ENCODE results near the gene PAPPA.

Gene PAPPA

DNA sequence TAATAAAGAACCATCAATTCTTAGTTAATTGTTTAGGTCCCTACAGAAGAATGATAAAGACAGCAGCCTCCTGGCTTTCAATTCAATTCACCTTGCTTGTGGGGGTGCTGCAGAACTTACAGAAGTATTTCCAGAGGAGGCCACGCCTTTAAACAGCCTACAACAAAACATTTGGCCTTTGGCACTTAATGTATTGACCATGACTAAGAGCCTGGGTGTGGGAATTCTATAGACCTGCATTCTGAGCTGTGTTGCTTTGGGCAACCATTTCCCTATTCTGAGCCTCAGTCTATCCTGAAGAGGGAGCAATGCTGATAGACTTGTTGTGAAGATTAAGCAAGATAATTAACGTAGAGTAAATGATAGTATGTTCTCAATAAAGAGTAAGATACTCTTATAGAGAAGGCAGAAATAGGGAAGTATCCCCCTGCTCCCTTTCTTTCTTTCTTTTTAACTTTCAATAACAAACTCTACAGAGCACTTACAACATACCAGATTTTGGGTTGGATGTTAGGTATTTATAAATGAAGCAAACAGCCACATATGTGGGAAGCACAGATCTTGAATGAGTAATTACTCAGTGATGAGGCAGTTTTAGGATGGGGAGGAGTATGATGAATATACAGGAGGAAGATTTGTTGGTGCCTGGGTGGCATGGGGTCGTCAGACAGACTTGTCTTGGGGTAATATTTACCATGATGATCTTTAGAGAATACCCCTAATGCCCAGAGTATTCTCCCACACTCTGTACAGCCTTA, 28.4 kb downstream of the PAPPA start:
- DNase-seq (ENCODE audit: low read depth): no peak

DNA sequence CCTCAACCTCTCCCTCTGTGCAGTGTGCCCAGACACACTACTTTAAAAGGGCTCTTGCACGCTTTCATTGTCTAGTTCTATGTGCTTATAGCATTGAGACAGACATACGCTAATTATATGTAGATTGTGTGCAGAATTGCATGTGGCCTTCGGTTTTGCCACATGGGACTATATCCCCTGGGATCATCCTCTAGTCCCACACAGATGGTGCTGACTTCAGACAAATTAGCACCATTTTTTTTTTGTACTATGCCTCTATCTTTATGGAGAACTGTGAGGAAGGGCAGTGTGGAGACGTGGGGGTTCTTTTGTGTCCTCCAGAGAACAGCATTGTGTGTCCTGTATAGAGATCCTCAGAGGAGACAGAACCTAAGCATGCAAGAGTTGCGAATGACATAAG, 29.3 kb downstream of the PAPPA start:
- DNase-seq (ENCODE audit: low read depth): no peak

DNA sequence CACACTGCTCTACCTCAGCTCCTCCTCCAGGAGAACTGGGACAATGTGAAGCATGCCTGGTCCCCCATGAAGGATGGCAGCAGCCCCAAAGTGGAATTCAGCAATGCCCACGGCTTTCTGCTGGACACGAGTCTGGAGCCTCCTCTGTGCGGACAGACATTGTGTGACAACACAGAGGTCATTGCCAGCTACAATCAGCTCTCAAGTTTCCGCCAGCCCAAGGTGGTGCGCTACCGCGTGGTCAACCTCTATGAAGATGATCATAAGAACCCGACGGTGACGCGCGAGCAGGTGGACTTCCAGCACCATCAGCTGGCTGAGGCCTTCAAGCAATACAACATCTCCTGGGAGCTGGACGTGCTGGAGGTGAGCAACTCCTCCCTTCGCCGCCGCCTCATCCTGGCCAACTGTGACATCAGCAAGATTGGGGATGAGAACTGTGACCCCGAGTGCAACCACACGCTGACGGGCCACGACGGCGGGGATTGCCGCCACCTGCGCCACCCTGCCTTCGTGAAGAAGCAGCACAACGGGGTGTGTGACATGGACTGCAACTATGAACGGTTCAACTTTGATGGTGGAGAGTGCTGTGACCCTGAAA, 34.1 kb downstream of the PAPPA start:
- DNase-seq (ENCODE audit: low read depth): no peak

GRCh38 chr9:116189683-116190082, 36.1 kb downstream of the PAPPA start:
- DNase-seq (ENCODE audit: low read depth): no peak

DNA sequence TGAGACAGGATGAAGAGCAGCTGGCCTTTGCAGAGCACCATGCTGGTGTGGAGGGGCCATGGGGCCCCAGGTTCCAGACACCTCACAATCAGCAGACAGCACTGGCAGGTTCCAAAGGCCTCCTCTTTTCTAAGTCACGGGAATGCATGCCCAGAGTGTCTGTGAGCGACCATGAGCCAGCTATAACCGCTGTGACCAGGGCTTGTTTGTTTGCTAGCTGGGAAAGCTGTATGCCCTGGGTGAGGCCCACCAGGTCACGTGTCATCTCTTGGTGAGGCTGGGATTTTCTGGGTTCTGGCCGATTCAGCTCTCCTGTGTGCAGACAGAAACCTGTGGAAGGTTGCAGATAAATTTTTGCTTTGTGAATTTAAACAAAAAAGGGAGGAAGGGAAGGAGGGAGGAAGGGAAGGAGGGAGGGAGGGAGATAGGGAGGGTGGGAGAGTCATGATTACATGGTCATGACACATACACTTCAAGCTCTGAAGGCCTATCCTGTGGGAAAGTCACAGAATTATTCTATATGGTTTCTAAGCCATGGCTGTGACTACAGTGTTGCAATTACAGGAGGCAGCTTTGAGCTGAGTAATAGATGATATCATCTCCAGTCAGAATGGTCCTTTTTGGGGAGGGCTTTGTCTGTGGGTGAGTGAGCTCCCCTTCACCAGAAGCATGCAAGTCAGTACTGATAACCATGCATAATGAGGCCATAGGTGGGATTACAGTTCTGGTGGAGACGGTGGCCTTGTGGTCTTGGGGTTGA, 37.2 kb downstream of the PAPPA start:
- no peak for DNase-seq (ENCODE audit: low read depth)

- DNase-seq (ENCODE audit: low read depth): no peak
These were observed 38.2 kb downstream of the PAPPA start for GRCh38 chr9:116191576-116192415.

DNA sequence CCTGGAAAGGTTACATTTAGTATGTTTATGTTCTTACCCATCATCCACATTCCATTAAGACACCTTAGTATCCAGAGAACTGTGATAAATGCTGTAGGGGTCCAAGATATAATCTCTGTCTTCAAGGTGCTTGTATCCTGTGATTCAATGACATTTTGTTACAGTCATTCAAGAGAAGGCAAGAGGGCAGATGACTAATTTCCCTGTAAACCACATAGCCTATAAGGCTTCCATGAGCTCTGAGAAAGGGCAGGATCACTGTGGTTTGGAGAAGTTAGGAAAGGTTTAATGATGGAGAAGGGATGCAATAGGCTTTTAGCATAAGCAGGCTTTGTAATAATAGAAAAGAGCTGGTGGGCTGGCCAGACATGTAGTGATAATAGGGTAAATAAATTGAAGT, 40.0 kb downstream of the PAPPA start:
- no peak for DNase-seq (ENCODE audit: low read depth)

- no peak for DNase-seq (ENCODE audit: low read depth)
These were observed 43.2 kb downstream of the PAPPA start for GRCh38 chr9:116196806-116197205.

- no peak for DNase-seq (ENCODE audit: low read depth)
These were observed 44.8 kb downstream of the PAPPA start for GRCh38 chr9:116198344-116198743.

DNA sequence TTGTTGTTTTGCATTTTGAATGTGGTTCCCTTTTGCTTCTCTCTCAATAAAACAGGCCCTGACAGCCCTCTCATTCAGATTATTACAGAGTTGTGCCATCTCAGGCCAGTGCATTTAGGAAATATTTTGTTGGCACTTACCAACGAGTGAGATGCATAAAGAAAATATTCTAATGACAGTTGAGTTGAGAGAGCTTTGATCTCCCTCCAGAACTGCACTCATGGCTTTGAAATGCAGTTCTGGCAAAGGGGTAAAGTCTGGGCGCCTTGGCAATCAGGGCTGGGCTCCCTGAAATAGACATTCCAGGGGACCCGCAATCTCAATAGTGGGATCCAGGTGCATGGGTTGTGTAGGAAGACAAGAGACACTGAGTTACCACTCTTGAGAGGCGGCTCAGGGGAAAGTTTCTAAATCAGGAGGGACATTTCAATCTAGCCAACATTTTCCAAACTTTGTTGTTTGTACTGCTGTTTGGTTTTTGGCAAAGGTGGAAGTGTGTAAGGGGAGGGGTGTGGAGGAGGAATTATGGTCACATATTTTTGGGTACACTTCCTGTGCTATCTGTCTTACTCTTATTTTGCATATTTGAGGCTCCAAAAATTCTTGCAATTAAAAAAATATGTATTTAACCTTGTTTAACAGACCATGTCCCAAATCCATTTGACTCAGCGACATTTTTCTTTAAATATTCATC, 48.8 kb downstream of the PAPPA start:
- no peak for DNase-seq (ENCODE audit: low read depth)

DNA sequence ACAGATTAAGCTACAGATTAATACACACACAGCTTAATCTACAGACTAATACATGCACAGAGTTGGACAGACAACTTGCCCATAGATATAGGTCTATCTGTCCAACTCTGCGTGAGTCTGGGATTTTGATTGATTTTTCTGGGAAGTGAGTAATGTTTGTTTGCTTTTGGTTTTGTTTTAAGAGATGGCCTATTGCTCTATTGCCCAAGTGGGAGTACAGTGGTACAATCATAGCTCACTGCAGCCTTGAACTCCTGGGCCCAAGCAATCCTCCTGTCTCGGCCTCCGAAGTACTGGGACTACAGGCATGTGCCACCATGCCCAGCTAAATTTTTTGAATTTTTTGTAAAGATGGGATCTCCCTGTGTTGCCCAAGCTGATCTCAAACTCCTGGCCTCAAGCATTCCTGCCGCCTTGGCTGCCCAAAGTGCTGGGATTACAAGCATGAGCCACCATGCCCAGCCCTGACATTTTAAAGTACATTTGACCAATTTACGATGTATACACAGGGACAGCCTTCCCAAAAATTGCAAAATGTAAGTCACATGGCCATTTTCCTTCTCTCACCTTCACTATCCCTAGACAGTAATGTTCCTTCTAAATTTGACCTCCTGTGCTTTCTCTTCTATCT, 50.8 kb downstream of the PAPPA start:
- DNase-seq (ENCODE audit: low read depth): no peak

GRCh38 chr9:116207371-116208111, 54.0 kb downstream of the PAPPA start:
- DNase-seq (ENCODE audit: low read depth): no peak

GRCh38 chr9:116208417-116209232, 55.0 kb downstream of the PAPPA start:
- DNase-seq (ENCODE audit: low read depth): no peak

- no peak for DNase-seq (ENCODE audit: low read depth)
These were observed 56.0 kb downstream of the PAPPA start for GRCh38 chr9:116209414-116210116.

GRCh38 chr9:116212986-116213692, 59.5 kb downstream of the PAPPA start:
- DNase-seq (ENCODE audit: low read depth): no peak

GRCh38 chr9:116213693-116214047, 60.1 kb downstream of the PAPPA start:
- DNase-seq (ENCODE audit: low read depth): no peak

DNA sequence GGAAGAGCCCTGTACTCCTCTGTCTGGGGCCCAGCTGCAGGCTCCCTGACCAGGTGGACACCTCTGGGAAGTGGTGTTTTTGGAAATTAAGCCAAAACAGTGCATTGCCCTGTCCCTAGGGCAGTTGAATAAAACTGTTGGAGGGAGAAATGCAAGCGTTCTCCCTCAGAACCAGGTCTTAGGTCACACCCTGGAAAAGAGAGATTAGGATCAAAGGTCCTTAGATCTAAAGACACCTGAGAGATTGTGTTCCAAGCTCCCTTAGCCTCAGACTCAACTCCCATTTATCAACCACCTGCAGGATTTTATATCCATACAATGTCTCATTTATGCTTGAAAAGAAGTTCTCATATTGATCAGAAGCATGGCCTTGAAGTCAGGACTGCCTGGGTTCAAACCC, 64.8 kb downstream of the PAPPA start:
- DNase-seq (ENCODE audit: low read depth): no peak

DNA sequence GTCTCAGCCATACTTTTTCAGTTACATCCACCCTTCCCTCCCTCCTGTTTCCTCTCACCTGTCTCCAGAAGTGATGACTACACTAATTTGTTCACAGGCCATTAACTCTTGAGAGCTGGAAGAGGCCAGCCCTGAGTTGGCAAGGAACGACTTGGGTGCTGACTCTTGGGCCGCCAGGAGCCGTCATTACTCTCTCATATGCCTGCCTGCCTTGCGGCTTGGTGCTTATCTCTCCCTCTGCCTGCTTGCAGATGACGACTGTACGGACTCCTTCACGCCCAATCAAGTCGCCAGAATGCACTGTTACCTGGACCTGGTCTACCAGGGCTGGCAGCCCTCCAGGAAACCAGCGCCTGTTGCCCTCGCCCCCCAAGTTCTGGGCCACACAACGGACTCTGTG, 66.1 kb downstream of the PAPPA start:
- no peak for DNase-seq (ENCODE audit: low read depth)
